ENCODE results near the gene FUT7. TPM values are rescaled to one million over a fixed set of nuclear protein-coding genes. Genes with fewer than 3 reads are reported as not detected.

FUT7 gene
- under 1 TPM; 0.06 to 0.24 TPM for total RNA-seq
- polyA plus RNA-seq (ENCODE audit: insufficient read depth, low read depth, low replicate concordance) = 0.24 TPM
- long read RNA-seq, donor 1 = 0 reads
- long read RNA-seq, donor 2, partial matches to known transcripts = 0 of 1 reads
- long read RNA-seq, donor 2, other reads (novel, unspliced or antisense) = 0 of 1 reads

- no peak for DNase-seq
- Histone ChIP-seq H3K4me3 (no peak within 1 kb of the TSS), H3K9me3 (no peaks in the 10 kb centered on the region), H3K27ac (no peak within 1 kb of the TSS), H3K4me1 (peaks cover 27% of the 10 kb centered on the region), H3K36me3 (ENCODE audit: low read depth, missing control alignments) (no peaks in the 10 kb centered on the region), H3K27me3 (no peaks in the 10 kb centered on the region)
- TF ChIP-seq POLR2A (IDR thresholded peaks at IDR 0.05) (no peak), CTCF (IDR thresholded peaks at IDR 0.05) (no peak)
- WGBS, 2 donors = 62 to 68% methylated on average over 10 to 16 of the region's 16 CpGs
- intact Hi-C loops (cut with DNase I; ENCODE audit: low total_unique reads) = loop anchor here (10.0 kb wide), 1 partner anchor 197 kb away; no protein-coding TSS in a partner anchor
Measured at GRCh38 chr9:137031904-137032640, at the start of gene FUT7. Gene FUT7 (minus strand): TSS chr9:137032088. CDS start chr9:137031991, 97 bp downstream.

GRCh38 chr9:137080260-137081122, 48.6 kb upstream of the FUT7 start:
- 91 to 94% methylated on average over 10 to 24 of the region's 24 CpGs for WGBS, 2 donors
- Histone ChIP-seq H3K4me1 (peaks cover 18% of the 10 kb centered on the region), H3K36me3 (ENCODE audit: low read depth, missing control alignments) (no peaks in the 10 kb centered on the region), H3K27ac (no peak overlapping the region), H3K4me3 (no peak overlapping the region), H3K27me3 (no peaks in the 10 kb centered on the region), H3K9me3 (no peaks in the 10 kb centered on the region)
- TF ChIP-seq POLR2A (IDR thresholded peaks at IDR 0.05) (no peak), CTCF (IDR thresholded peaks at IDR 0.05) (no peak)
- DNase-seq = no peak
- intact Hi-C loops (cut with DNase I; ENCODE audit: low total_unique reads) = no loop called here

- Histone ChIP-seq H3K9me3 (no peaks in the 10 kb centered on the region), H3K4me1 (peaks cover 17% of the 10 kb centered on the region), H3K27ac (no peak overlapping the region), H3K27me3 (no peaks in the 10 kb centered on the region), H3K4me3 (no peak overlapping the region), H3K36me3 (ENCODE audit: low read depth, missing control alignments) (no peaks in the 10 kb centered on the region)
- DNase-seq = no peak
- WGBS, 2 donors = 43 to 56% methylated on average over 8 to 13 of the region's 13 CpGs
- intact Hi-C loops (cut with DNase I; ENCODE audit: low total_unique reads) = no loop called here
- TF ChIP-seq CTCF (IDR thresholded peaks at IDR 0.05) (no peak), POLR2A (IDR thresholded peaks at IDR 0.05) (no peak)
Measured at GRCh38 chr9:137079401-137079787, 47.5 kb upstream of the FUT7 start.

GRCh38 chr9:137078701-137079400, 47.0 kb upstream of the FUT7 start:
- intact Hi-C loops (cut with DNase I; ENCODE audit: low total_unique reads) = no loop called here
- H3K36me3 ChIP-seq (ENCODE audit: low read depth, missing control alignments) = no peaks in the 10 kb centered on the region
- peak; percentile 30 for DNase-seq
- no peaks in the 10 kb centered on the region for H3K27me3 ChIP-seq
- no peaks in the 10 kb centered on the region for H3K9me3 ChIP-seq
- H3K27ac ChIP-seq = no peak overlapping the region
- peak overlapping the region in 1 of 2 donors; percentile 67 for H3K4me3 ChIP-seq
- WGBS, 2 donors = 48% methylated on average over 23 to 47 of the region's 51 CpGs
- H3K4me1 ChIP-seq = peaks cover 17% of the 10 kb centered on the region
- TF ChIP-seq CTCF (IDR thresholded peaks at IDR 0.05) (no peak), POLR2A (IDR thresholded peaks at IDR 0.05) (no peak)
